Fibroblast of villous mesenchyme (primary cell): ENCODE data around the gene AFAP1. TPM values are rescaled to one million over a fixed set of nuclear protein-coding genes. Genes with fewer than 3 reads are reported as not detected.

Experiments
- DNase-seq: peaks from one replicate; pipeline ENCODE4 v3.0.0-alpha.2; 2010; ENCODE audit warnings: low read depth
- H3K4me3 ChIP-seq: 2 replicates; pipeline ENCODE4 v1.5.1; 2011; ENCODE audit warnings: low read depth, mild to moderate bottlenecking, low read length
- total RNA-seq: library from RNA; depleted of rRNA; stranded (reverse); fragments of >200 nt; gene quantifications from 2 replicates; pipeline ENCODE4 v1.2.3, GENCODE V29; 2012
- TF ChIP-seq, protein P1 (sequence below): IDR thresholded peaks from 2 replicates; pipeline ENCODE4 v1.5.1; 2012; ENCODE audit warnings: low read depth, mild to moderate bottlenecking, low read length; ENCODE audit not compliant: insufficient read depth

The AFAP1 gene
- total RNA-seq, 1 donor = 133 TPM

DNA sequence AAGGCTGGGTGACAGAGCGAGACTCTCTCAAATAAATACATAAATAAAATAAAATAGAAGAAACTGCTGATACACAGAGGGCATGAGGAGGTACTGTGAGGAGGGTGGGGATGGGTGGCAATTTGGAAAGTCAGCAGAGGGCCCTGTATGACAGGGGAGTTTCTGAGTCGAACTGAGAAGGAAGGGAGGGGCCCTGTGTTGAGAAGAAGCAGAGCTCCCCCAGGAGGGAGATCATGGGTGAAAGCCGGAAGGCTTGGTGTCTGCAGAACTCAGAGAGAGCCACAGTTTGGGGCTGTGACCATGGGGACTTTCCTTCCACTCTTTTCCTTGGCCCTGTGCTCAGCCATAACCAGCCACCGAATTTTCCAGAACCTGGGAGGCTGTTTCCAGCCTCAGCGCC is 24.8 kb upstream of the AFAP1 start:
- no peak overlapping the region for H3K4me3 ChIP-seq
- TF ChIP-seq, protein P1, sequence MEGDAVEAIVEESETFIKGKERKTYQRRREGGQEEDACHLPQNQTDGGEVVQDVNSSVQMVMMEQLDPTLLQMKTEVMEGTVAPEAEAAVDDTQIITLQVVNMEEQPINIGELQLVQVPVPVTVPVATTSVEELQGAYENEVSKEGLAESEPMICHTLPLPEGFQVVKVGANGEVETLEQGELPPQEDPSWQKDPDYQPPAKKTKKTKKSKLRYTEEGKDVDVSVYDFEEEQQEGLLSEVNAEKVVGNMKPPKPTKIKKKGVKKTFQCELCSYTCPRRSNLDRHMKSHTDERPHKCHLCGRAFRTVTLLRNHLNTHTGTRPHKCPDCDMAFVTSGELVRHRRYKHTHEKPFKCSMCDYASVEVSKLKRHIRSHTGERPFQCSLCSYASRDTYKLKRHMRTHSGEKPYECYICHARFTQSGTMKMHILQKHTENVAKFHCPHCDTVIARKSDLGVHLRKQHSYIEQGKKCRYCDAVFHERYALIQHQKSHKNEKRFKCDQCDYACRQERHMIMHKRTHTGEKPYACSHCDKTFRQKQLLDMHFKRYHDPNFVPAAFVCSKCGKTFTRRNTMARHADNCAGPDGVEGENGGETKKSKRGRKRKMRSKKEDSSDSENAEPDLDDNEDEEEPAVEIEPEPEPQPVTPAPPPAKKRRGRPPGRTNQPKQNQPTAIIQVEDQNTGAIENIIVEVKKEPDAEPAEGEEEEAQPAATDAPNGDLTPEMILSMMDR = no peak
- no peak for DNase-seq

DNA sequence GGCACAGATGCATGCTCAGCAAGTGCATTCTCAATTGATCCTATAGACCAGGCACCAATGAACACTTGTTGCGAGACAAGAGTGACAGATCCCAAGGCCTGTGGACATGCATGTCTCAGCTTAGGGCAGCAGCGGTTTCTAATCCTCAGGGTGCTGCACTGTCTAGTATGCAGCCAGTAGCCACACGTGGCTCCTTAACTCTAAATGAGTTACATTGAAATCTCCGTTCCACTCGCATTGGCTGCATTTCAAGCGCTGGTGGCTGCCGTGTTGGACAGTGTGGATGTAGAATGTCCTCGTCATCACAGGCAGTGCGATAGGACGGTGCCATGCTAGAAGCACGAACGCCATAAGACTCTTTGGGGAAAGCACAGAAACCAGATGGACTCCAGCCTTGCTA is 24.0 kb upstream of the AFAP1 start:
- TF ChIP-seq, protein P1 = no peak
- no peak for DNase-seq
- no peak overlapping the region for H3K4me3 ChIP-seq

DNA sequence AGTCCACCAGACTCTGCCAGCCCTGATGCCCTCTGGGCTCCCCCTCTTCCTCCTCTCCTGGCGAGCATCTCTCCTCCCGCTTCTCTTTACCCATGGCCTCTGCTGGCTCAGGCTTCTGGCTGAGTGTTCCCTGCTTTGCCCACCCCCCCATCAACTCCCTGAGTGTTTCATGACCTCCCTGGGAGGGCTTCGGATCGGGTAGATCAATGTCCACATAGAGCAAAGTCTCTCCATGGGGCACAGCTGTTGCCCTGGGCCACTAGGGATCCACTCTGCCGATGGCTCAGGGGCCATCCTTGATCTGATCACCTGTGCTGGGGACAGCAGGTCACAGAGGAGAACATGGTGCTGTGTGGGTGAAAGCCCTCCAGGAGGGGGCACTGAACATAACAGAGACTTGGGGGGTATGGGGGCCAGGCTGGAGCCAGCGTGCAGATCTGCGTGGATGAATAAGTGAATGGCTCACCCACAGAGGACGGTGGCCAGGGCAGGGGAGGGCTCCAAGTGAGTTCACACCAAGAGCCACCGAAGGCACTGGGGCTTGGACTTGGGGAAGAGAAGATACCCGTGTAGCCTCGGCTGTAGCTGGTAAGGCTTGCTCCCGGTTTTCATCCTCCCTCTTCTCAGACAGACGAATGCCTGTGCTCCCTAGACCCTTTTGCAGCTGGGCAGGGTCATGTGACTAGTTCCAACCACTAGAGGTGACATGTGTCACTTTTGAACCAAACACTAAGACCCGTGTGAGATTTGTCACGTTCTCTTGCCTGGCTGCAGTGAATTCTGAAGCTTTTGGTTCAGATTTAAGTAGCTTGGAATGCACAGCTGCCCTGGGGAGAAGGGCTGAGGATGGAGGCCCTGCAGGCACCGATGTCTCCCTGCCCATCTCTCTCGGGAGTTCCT is 23.2 kb upstream of the AFAP1 start:
- TF ChIP-seq, protein P1 = no peak
- DNase-seq = no peak
- H3K4me3 ChIP-seq = no peak overlapping the region

GRCh38 chr4:7960790-7961655 is 21.4 kb upstream of the AFAP1 start:
- DNase-seq = peak; percentile 99
- H3K4me3 ChIP-seq = no peak overlapping the region

DNA sequence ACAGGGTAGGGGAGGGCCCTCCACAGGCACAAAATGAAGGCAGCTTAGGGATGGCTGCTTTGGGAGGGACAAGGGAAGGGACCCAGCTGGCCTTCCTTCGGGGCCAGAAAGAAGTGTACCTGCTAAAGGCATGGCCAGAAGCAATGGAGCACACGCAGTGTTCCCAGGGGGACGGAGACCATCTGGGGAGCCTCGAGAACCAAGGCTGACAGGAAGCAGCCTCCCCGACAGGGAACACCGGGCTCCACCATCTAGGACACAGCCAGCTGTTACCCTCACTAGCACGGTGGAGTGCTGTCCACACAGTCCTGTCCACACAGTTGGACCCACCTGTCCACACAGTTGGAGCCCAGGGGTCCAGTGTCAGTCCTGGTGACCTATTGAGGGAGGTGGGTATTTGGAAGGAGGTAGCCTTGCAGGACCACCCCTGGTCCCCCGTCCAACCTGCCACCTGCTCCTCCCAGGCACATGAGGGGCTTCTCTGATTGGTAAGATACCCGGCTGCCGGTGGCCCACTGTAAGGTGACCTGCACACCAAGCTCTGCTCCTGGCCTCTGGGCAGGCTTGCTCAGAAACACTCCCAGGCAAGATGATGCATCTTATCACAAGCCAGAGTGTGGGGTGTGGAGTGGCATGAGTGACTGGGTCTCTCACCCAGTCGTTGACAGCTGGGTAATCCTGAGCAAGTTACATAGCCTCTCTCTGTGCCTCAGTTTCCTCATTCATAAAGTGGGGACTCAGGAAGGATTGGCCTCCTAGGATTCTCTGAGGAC is 20.5 kb upstream of the AFAP1 start:
- TF ChIP-seq, protein P1 = no peak
- no peak overlapping the region for H3K4me3 ChIP-seq
- DNase-seq = no peak

More at GRCh38 chr4:7960790-7961655, 21.4 kb upstream of the AFAP1 start:
- TF ChIP-seq, protein P1 = no peak

GRCh38 chr4:7959078-7959477 is 19.4 kb upstream of the AFAP1 start:
- DNase-seq = no peak
- no peak overlapping the region for H3K4me3 ChIP-seq
- TF ChIP-seq, protein P1 = no peak
